NB4 (cell line): ENCODE measurements around the gene GPR146.

Experiments used
- POLR2A ChIP-seq: IDR thresholded peaks from 2 replicates; pipeline ENCODE4 v1.6.1; 2011; ENCODE audit warnings: mild to moderate bottlenecking; ENCODE audit not compliant: insufficient read length; ENCODE audit errors: extremely low read depth
- TF ChIP-seq, protein P1 (sequence below): IDR thresholded peaks from one replicate; pipeline ENCODE4 v1.5.1; 2012; ENCODE audit warnings: low read depth, low read length

DNA sequence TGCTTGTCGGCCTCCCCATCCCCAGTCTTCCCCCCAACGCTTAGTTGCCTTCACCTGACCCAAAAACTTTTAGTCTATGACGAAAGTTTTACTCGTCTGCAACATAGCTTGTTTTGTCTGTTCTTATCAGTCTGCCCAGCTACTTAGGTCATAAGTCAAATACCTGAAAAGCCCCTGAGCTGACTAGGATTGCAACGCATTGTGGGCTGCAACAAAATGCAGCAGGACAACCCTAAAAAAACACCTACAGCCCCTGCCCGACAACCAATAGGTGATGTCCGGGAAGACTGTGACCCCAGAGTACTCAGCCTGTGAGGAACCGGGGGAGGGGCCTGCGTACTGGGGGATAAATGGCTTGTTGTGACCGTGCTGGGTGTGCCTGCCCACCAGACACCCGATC is 24.3 kb downstream of the GPR146 start:
- TF ChIP-seq, protein P1, sequence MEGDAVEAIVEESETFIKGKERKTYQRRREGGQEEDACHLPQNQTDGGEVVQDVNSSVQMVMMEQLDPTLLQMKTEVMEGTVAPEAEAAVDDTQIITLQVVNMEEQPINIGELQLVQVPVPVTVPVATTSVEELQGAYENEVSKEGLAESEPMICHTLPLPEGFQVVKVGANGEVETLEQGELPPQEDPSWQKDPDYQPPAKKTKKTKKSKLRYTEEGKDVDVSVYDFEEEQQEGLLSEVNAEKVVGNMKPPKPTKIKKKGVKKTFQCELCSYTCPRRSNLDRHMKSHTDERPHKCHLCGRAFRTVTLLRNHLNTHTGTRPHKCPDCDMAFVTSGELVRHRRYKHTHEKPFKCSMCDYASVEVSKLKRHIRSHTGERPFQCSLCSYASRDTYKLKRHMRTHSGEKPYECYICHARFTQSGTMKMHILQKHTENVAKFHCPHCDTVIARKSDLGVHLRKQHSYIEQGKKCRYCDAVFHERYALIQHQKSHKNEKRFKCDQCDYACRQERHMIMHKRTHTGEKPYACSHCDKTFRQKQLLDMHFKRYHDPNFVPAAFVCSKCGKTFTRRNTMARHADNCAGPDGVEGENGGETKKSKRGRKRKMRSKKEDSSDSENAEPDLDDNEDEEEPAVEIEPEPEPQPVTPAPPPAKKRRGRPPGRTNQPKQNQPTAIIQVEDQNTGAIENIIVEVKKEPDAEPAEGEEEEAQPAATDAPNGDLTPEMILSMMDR, result no peak
- no peak for TF ChIP-seq POLR2A
